Measurements from ENCODE around the gene EIF5B.

Gene EIF5B

DNA sequence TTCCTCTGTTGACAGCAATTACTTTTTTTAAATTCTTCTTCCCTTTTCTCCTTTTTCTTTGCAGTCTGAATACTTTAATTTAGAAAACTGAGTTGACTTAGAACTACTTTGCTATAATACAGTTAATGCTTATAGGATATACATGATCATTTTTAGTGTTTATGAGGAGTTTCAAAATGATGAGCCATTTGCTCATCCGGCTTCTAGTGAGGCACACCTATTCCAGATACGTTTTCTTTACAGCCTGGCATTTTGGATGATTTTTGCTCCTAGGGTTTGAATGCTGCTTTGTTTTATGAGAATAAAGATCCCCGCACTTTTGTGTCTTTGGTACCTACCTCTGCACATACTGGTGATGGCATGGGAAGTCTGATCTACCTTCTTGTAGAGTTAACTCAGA, 52.8 kb downstream of the EIF5B start:
- Histone ChIP-seq H3K4me3 (ENCODE audit: low read depth in 1 of 2, low read length in 2 of 2) (no peak overlapping the region), H3K9ac (ENCODE audit: low read depth in 1 of 2, low read length in 2 of 2) (no peak overlapping the region), H3K27me3 (ENCODE audit: control insufficient read depth in 1 of 2, insufficient read depth in 2 of 2, low read length in 2 of 2) (no peaks in the 10 kb centered on the region), H3K4me1 (ENCODE audit: control insufficient read depth in 1 of 2, insufficient read depth in 2 of 2, low read length in 2 of 2) (no peaks in the 10 kb centered on the region), H3K9me3 (ENCODE audit: control insufficient read depth in 1 of 2, low read length in 2 of 2) (no peaks in the 10 kb centered on the region), H3K36me3 (ENCODE audit: control insufficient read depth in 1 of 2, insufficient read depth in 2 of 2, low read length in 2 of 2) (peaks cover 17 to 39% of the 10 kb centered on the region in 2 donors), H3K27ac (ENCODE audit: low read depth, low read length) (no peak overlapping the region)

GRCh38 chr2:99395589-99396130, 58.5 kb downstream of the EIF5B start:
- H3K4me1 ChIP-seq (ENCODE audit: control insufficient read depth in 1 of 2, insufficient read depth in 2 of 2, low read length in 2 of 2) = no peaks in the 10 kb centered on the region
- H3K9ac ChIP-seq (ENCODE audit: low read depth in 1 of 2, low read length in 2 of 2) = no peak overlapping the region
- no peaks in the 10 kb centered on the region for H3K9me3 ChIP-seq (ENCODE audit: control insufficient read depth in 1 of 2, low read length in 2 of 2)
- no peak overlapping the region for H3K27ac ChIP-seq (ENCODE audit: low read depth, low read length)
- peaks cover 52 to 80% of the 10 kb centered on the region in 2 donors for H3K36me3 ChIP-seq (ENCODE audit: control insufficient read depth in 1 of 2, insufficient read depth in 2 of 2, low read length in 2 of 2)
- no peaks in the 10 kb centered on the region for H3K27me3 ChIP-seq (ENCODE audit: control insufficient read depth in 1 of 2, insufficient read depth in 2 of 2, low read length in 2 of 2)
- no peak overlapping the region for H3K4me3 ChIP-seq (ENCODE audit: low read depth in 1 of 2, low read length in 2 of 2)

DNA sequence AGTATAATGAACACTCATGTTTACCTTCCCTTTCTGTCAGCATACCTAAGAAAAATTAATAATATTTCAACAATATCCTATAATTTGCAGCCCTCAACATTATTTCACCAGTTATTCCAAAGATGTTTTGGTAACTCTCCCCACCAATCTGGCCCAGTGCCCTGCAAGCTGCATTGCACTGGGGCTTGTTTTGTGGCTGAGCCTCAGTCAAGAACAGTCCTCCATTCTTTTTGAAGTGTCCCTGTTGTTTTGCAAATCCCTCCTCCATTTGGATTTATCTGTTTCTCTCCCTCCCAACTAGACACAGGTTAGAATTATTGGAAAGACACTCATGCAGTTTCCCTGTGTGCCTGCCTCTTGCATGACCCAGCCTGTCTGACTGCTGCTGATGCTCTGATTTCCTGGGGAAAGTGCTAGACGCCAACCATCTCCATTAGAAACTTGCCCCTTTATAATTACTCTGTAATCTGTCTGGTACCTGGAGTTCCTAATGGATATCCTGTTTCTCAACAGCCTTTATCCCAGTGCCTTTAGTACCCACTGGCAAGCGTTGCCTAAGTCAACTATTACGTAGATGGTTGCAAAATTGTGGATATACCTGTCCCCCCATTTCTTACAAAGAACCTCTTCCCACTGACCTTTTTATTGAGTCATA, 60.2 kb downstream of the EIF5B start:
- Histone ChIP-seq H3K27me3 (ENCODE audit: control insufficient read depth in 1 of 2, insufficient read depth in 2 of 2, low read length in 2 of 2) (no peaks in the 10 kb centered on the region), H3K9me3 (ENCODE audit: control insufficient read depth in 1 of 2, low read length in 2 of 2) (no peaks in the 10 kb centered on the region), H3K4me3 (ENCODE audit: low read depth in 1 of 2, low read length in 2 of 2) (no peak overlapping the region), H3K4me1 (ENCODE audit: control insufficient read depth in 1 of 2, insufficient read depth in 2 of 2, low read length in 2 of 2) (no peaks in the 10 kb centered on the region), H3K36me3 (ENCODE audit: control insufficient read depth in 1 of 2, insufficient read depth in 2 of 2, low read length in 2 of 2) (peaks cover 56 to 75% of the 10 kb centered on the region in 2 donors), H3K9ac (ENCODE audit: low read depth in 1 of 2, low read length in 2 of 2) (no peak overlapping the region), H3K27ac (ENCODE audit: low read depth, low read length) (no peak overlapping the region)

- Histone ChIP-seq H3K9me3 (ENCODE audit: control insufficient read depth in 1 of 2, low read length in 2 of 2) (no peaks in the 10 kb centered on the region), H3K9ac (ENCODE audit: low read depth in 1 of 2, low read length in 2 of 2) (no peak overlapping the region), H3K27ac (ENCODE audit: low read depth, low read length) (no peak overlapping the region), H3K36me3 (ENCODE audit: control insufficient read depth in 1 of 2, insufficient read depth in 2 of 2, low read length in 2 of 2) (peaks cover 61 to 83% of the 10 kb centered on the region in 2 donors), H3K4me1 (ENCODE audit: control insufficient read depth in 1 of 2, insufficient read depth in 2 of 2, low read length in 2 of 2) (peaks cover 3 to 4% of the 10 kb centered on the region in 2 donors), H3K27me3 (ENCODE audit: control insufficient read depth in 1 of 2, insufficient read depth in 2 of 2, low read length in 2 of 2) (no peaks in the 10 kb centered on the region), H3K4me3 (ENCODE audit: low read depth in 1 of 2, low read length in 2 of 2) (no peak overlapping the region)
These were observed 61.1 kb downstream of the EIF5B start for GRCh38 chr2:99398303-99398702.

DNA sequence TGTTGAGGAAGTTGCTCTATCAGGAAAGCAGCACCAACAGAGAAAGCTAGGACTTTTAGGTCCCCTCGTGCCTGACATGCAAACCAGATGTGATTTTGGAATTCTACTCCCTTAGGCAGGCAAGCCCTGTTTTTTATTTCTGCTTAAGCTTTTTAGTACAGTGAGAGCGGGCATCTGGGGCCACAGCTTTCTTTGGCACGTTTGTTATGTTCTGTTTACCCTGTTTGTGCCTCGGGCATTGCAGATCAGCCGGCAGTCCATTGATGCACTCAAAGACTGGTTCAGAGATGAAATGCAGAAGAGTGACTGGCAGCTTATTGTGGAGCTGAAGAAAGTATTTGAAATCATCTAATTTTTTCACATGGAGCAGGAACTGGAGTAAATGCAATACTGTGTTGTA, 61.9 kb downstream of the EIF5B start:
- no peak overlapping the region for H3K4me3 ChIP-seq (ENCODE audit: low read depth in 1 of 2, low read length in 2 of 2)
- H3K36me3 ChIP-seq (ENCODE audit: control insufficient read depth in 1 of 2, insufficient read depth in 2 of 2, low read length in 2 of 2) = peaks cover 61 to 84% of the 10 kb centered on the region in 2 donors
- H3K9ac ChIP-seq (ENCODE audit: low read depth in 1 of 2, low read length in 2 of 2) = no peak overlapping the region
- peaks cover 11 to 12% of the 10 kb centered on the region in 2 donors for H3K4me1 ChIP-seq (ENCODE audit: control insufficient read depth in 1 of 2, insufficient read depth in 2 of 2, low read length in 2 of 2)
- no peak overlapping the region for H3K27ac ChIP-seq (ENCODE audit: low read depth, low read length)
- H3K27me3 ChIP-seq (ENCODE audit: control insufficient read depth in 1 of 2, insufficient read depth in 2 of 2, low read length in 2 of 2) = no peaks in the 10 kb centered on the region
- H3K9me3 ChIP-seq (ENCODE audit: control insufficient read depth in 1 of 2, low read length in 2 of 2) = no peaks in the 10 kb centered on the region

GRCh38 chr2:99399795-99400194, 62.6 kb downstream of the EIF5B start:
- Histone ChIP-seq H3K9ac (ENCODE audit: low read depth in 1 of 2, low read length in 2 of 2) (no peak overlapping the region), H3K4me1 (ENCODE audit: control insufficient read depth in 1 of 2, insufficient read depth in 2 of 2, low read length in 2 of 2) (peaks cover 17% of the 10 kb centered on the region in 2 donors), H3K36me3 (ENCODE audit: control insufficient read depth in 1 of 2, insufficient read depth in 2 of 2, low read length in 2 of 2) (peaks cover 62 to 84% of the 10 kb centered on the region in 2 donors), H3K9me3 (ENCODE audit: control insufficient read depth in 1 of 2, low read length in 2 of 2) (no peaks in the 10 kb centered on the region), H3K4me3 (ENCODE audit: low read depth in 1 of 2, low read length in 2 of 2) (no peak overlapping the region), H3K27ac (ENCODE audit: low read depth, low read length) (no peak overlapping the region), H3K27me3 (ENCODE audit: control insufficient read depth in 1 of 2, insufficient read depth in 2 of 2, low read length in 2 of 2) (no peaks in the 10 kb centered on the region)

GRCh38 chr2:99401841-99402240, 64.7 kb downstream of the EIF5B start:
- peaks cover 21 to 28% of the 10 kb centered on the region in 2 donors for H3K4me1 ChIP-seq (ENCODE audit: control insufficient read depth in 1 of 2, insufficient read depth in 2 of 2, low read length in 2 of 2)
- H3K9ac ChIP-seq (ENCODE audit: low read depth in 1 of 2, low read length in 2 of 2) = no peak overlapping the region
- no peaks in the 10 kb centered on the region for H3K9me3 ChIP-seq (ENCODE audit: control insufficient read depth in 1 of 2, low read length in 2 of 2)
- no peak overlapping the region for H3K27ac ChIP-seq (ENCODE audit: low read depth, low read length)
- H3K27me3 ChIP-seq (ENCODE audit: control insufficient read depth in 1 of 2, insufficient read depth in 2 of 2, low read length in 2 of 2) = no peaks in the 10 kb centered on the region
- peaks cover 56 to 80% of the 10 kb centered on the region in 2 donors for H3K36me3 ChIP-seq (ENCODE audit: control insufficient read depth in 1 of 2, insufficient read depth in 2 of 2, low read length in 2 of 2)
- no peak overlapping the region for H3K4me3 ChIP-seq (ENCODE audit: low read depth in 1 of 2, low read length in 2 of 2)

- H3K9me3 ChIP-seq (ENCODE audit: control insufficient read depth in 1 of 2, low read length in 2 of 2) = no peaks in the 10 kb centered on the region
- no peak overlapping the region for H3K9ac ChIP-seq (ENCODE audit: low read depth in 1 of 2, low read length in 2 of 2)
- no peak overlapping the region for H3K27ac ChIP-seq (ENCODE audit: low read depth, low read length)
- H3K4me3 ChIP-seq (ENCODE audit: low read depth in 1 of 2, low read length in 2 of 2) = no peak overlapping the region
- no peaks in the 10 kb centered on the region for H3K27me3 ChIP-seq (ENCODE audit: control insufficient read depth in 1 of 2, insufficient read depth in 2 of 2, low read length in 2 of 2)
- H3K4me1 ChIP-seq (ENCODE audit: control insufficient read depth in 1 of 2, insufficient read depth in 2 of 2, low read length in 2 of 2) = peaks cover 21 to 28% of the 10 kb centered on the region in 2 donors
- peaks cover 45 to 70% of the 10 kb centered on the region in 2 donors for H3K36me3 ChIP-seq (ENCODE audit: control insufficient read depth in 1 of 2, insufficient read depth in 2 of 2, low read length in 2 of 2)
These were observed 65.9 kb downstream of the EIF5B start for GRCh38 chr2:99403084-99403483.

DNA sequence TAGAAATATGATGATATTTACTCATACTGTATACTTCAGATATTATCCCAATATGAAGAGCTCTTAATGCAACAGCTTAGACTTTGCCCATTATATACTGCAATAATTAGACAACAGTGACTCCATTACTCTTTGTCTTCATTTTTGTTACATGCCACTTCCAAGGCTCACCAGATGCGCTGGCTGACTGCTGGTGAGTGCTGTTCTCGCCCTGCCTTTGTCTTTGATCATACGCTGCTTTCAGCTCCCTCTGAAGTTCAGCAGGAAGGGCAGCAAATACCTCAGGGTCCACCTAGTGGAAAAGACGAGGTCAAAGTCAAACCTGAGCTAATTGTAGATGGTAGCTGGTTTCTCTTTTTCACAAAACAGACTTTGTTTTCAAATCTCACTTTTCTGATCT, 66.3 kb downstream of the EIF5B start:
- no peak overlapping the region for H3K27ac ChIP-seq (ENCODE audit: low read depth, low read length)
- no peak overlapping the region for H3K4me3 ChIP-seq (ENCODE audit: low read depth in 1 of 2, low read length in 2 of 2)
- peaks cover 41 to 70% of the 10 kb centered on the region in 2 donors for H3K36me3 ChIP-seq (ENCODE audit: control insufficient read depth in 1 of 2, insufficient read depth in 2 of 2, low read length in 2 of 2)
- H3K9ac ChIP-seq (ENCODE audit: low read depth in 1 of 2, low read length in 2 of 2) = no peak overlapping the region
- no peaks in the 10 kb centered on the region for H3K27me3 ChIP-seq (ENCODE audit: control insufficient read depth in 1 of 2, insufficient read depth in 2 of 2, low read length in 2 of 2)
- peaks cover 21 to 28% of the 10 kb centered on the region in 2 donors for H3K4me1 ChIP-seq (ENCODE audit: control insufficient read depth in 1 of 2, insufficient read depth in 2 of 2, low read length in 2 of 2)
- no peaks in the 10 kb centered on the region for H3K9me3 ChIP-seq (ENCODE audit: control insufficient read depth in 1 of 2, low read length in 2 of 2)

DNA sequence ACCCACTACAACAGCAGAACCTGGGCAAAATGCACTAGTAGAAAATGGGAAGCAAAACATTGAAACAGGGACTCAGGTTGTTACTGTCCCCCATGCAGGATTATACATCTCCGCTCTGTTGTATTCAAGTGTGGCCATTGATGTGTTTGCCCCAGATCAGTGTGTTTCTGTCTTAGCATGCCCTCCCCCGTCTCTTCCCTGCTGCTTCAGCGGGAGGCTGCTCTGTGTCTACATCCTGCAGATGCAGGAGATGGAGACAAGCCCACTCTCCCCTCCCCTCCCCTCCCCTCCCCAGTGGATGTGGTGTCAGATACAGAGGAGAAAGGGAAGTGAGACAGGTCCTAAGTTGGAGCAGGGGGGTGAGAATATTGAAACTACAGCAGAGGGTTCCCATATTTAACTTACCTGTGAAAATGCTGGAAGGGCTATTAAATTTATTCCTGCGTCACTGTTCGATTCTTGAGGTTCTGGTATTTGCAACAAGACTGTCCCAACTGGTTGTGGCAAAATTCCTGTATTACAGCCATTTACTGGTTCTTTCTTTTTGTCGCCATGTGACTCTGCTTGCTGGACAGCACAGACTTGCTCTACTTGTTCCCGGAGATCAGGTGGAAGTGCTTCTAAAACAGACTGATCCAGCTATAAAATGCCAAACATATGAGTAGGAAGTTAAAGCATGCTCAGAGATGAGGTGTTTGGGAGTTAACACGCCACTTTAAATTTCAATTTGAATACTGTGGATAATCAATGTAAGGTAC, 67.0 kb downstream of the EIF5B start:
- no peak overlapping the region for H3K27ac ChIP-seq (ENCODE audit: low read depth, low read length)
- no peak overlapping the region for H3K9ac ChIP-seq (ENCODE audit: low read depth in 1 of 2, low read length in 2 of 2)
- H3K9me3 ChIP-seq (ENCODE audit: control insufficient read depth in 1 of 2, low read length in 2 of 2) = no peaks in the 10 kb centered on the region
- no peaks in the 10 kb centered on the region for H3K27me3 ChIP-seq (ENCODE audit: control insufficient read depth in 1 of 2, insufficient read depth in 2 of 2, low read length in 2 of 2)
- H3K36me3 ChIP-seq (ENCODE audit: control insufficient read depth in 1 of 2, insufficient read depth in 2 of 2, low read length in 2 of 2) = peaks cover 35 to 65% of the 10 kb centered on the region in 2 donors
- no peak overlapping the region for H3K4me3 ChIP-seq (ENCODE audit: low read depth in 1 of 2, low read length in 2 of 2)
- peaks cover 21 to 28% of the 10 kb centered on the region in 2 donors for H3K4me1 ChIP-seq (ENCODE audit: control insufficient read depth in 1 of 2, insufficient read depth in 2 of 2, low read length in 2 of 2)
